ACC112 (cell line): ENCODE data around the gene MTMR10.

Experiments
- H2AFZ ChIP-seq: fragments of 200-600 bp; sonication (generic); one replicate; pipeline ENCODE4 v1.6.0; 2017; ENCODE audit warnings: antibody characterized with exemption, low read length; ENCODE audit not compliant: unreplicated experiment
- H3K27ac ChIP-seq: fragments of 200-600 bp; sonication (generic); 2 replicates; pipeline ENCODE4 v1.5.1; 2014; ENCODE audit warnings: low read depth, mild to moderate bottlenecking, antibody characterized with exemption, low read length, moderate library complexity
- H3K27me3 ChIP-seq: fragments of 200-600 bp; sonication (generic); 2 replicates; pipeline ENCODE4 v1.6.1; 2014; ENCODE audit warnings: mild to moderate bottlenecking, antibody characterized with exemption, low read length, moderate library complexity, mixed read lengths; ENCODE audit not compliant: insufficient read depth
- H3K36me3 ChIP-seq: fragments of 200-600 bp; sonication (generic); 2 replicates; pipeline ENCODE4 v1.6.1; 2016; ENCODE audit warnings: mild to moderate bottlenecking, antibody characterized with exemption, low read length, moderate library complexity, mixed read lengths; ENCODE audit not compliant: insufficient read depth
- H3K4me1 ChIP-seq: fragments of 200-600 bp; sonication (generic); one replicate; pipeline ENCODE4 v1.6.1; 2016; ENCODE audit warnings: low read length, mixed read lengths; ENCODE audit not compliant: insufficient read depth, unreplicated experiment, control insufficient read depth
- H3K4me3 ChIP-seq: fragments of 200-600 bp; sonication (generic); 2 replicates; pipeline ENCODE4 v1.5.1; 2014; ENCODE audit warnings: mild to moderate bottlenecking, low read depth, low read length
- H3K79me2 ChIP-seq: fragments of 200-600 bp; sonication (generic); one replicate; pipeline ENCODE4 v1.6.0; 2016; ENCODE audit warnings: low read length; ENCODE audit not compliant: control insufficient read depth, unreplicated experiment, insufficient read depth

The MTMR10 gene

GRCh38 chr15:30990036-30990435, 1.4 kb downstream of the MTMR10 start:
- peaks cover 22% of the 10 kb centered on the region for H3K79me2 ChIP-seq
- H3K27ac ChIP-seq: no peak overlapping the region
- H2AFZ ChIP-seq: peak overlapping the region; percentile 90
- peak overlapping the region; percentile 100 for H3K4me3 ChIP-seq
- peaks cover 16% of the 10 kb centered on the region for H3K4me1 ChIP-seq
- H3K36me3 ChIP-seq: 0 out of 2 replicates have a peak, but pooled peaks cover 7% of the 10 kb centered on the region
- H3K27me3 ChIP-seq: no peaks in the 10 kb centered on the region

GRCh38 chr15:30985081-30985531, 6.3 kb downstream of the MTMR10 start:
- H3K4me3 ChIP-seq: peak overlapping the region; percentile 18; the same call in 1 of the 2 replicates
- H2AFZ ChIP-seq: no peak overlapping the region
- no peak overlapping the region for H3K27ac ChIP-seq
- H3K36me3 ChIP-seq: peaks cover 9% of the 10 kb centered on the region; the same call in 1 of the 2 replicates
- H3K27me3 ChIP-seq: no peaks in the 10 kb centered on the region
- H3K4me1 ChIP-seq: peaks cover 21% of the 10 kb centered on the region
- peaks cover 14% of the 10 kb centered on the region for H3K79me2 ChIP-seq

GRCh38 chr15:30984542-30984941, 6.9 kb downstream of the MTMR10 start:
- H3K4me3 ChIP-seq: peak overlapping the region; percentile 18; the same call in 1 of the 2 replicates
- H2AFZ ChIP-seq: no peak overlapping the region
- peaks cover 16% of the 10 kb centered on the region for H3K4me1 ChIP-seq
- peaks cover 8% of the 10 kb centered on the region for H3K79me2 ChIP-seq
- H3K27me3 ChIP-seq: no peaks in the 10 kb centered on the region
- H3K27ac ChIP-seq: no peak overlapping the region
- peaks cover 14% of the 10 kb centered on the region; the same call in 1 of the 2 replicates for H3K36me3 ChIP-seq

- H2AFZ ChIP-seq: no peak overlapping the region
- peaks cover 15% of the 10 kb centered on the region; the same call in 1 of the 2 replicates for H3K36me3 ChIP-seq
- peaks cover 8% of the 10 kb centered on the region for H3K79me2 ChIP-seq
- peaks cover 14% of the 10 kb centered on the region for H3K4me1 ChIP-seq
- no peak overlapping the region for H3K4me3 ChIP-seq
- no peaks in the 10 kb centered on the region for H3K27me3 ChIP-seq
- no peak overlapping the region for H3K27ac ChIP-seq
These were observed 7.3 kb downstream of the MTMR10 start for GRCh38 chr15:30984118-30984517.

GRCh38 chr15:30979457-30979856, 12.0 kb downstream of the MTMR10 start:
- H3K36me3 ChIP-seq: peaks cover 8% of the 10 kb centered on the region; the same call in 1 of the 2 replicates
- H3K27me3 ChIP-seq: no peaks in the 10 kb centered on the region
- H2AFZ ChIP-seq: no peak overlapping the region
- peaks cover 2% of the 10 kb centered on the region for H3K4me1 ChIP-seq
- H3K4me3 ChIP-seq: no peak overlapping the region
- peaks cover 8% of the 10 kb centered on the region for H3K79me2 ChIP-seq
- H3K27ac ChIP-seq: no peak overlapping the region

GRCh38 chr15:30978328-30978727, 13.1 kb downstream of the MTMR10 start:
- no peak overlapping the region for H2AFZ ChIP-seq
- H3K4me3 ChIP-seq: no peak overlapping the region
- H3K36me3 ChIP-seq: peaks cover 11% of the 10 kb centered on the region; the same call in 1 of the 2 replicates
- no peak overlapping the region for H3K27ac ChIP-seq
- no peaks in the 10 kb centered on the region for H3K4me1 ChIP-seq
- no peaks in the 10 kb centered on the region for H3K27me3 ChIP-seq
- H3K79me2 ChIP-seq: peaks cover 8% of the 10 kb centered on the region

GRCh38 chr15:30974112-30974511, 17.3 kb downstream of the MTMR10 start:
- peaks cover 5% of the 10 kb centered on the region for H3K79me2 ChIP-seq

GRCh38 chr15:30973379-30973778, 18.0 kb downstream of the MTMR10 start:
- Histone ChIP-seq H3K79me2 (peaks cover 3% of the 10 kb centered on the region), H3K27me3 (no peaks in the 10 kb centered on the region), H3K4me3 (no peak overlapping the region), H3K36me3 (peaks cover 11% of the 10 kb centered on the region), H3K27ac (no peak overlapping the region), H2AFZ (no peak overlapping the region), H3K4me1 (peaks cover 10% of the 10 kb centered on the region)

More at GRCh38 chr15:30974112-30974511, 17.3 kb downstream of the MTMR10 start:
- Histone ChIP-seq H3K36me3 (peaks cover 11% of the 10 kb centered on the region), H2AFZ (no peak overlapping the region), H3K27ac (no peak overlapping the region), H3K27me3 (no peaks in the 10 kb centered on the region), H3K4me3 (no peak overlapping the region), H3K4me1 (peaks cover 10% of the 10 kb centered on the region)

GRCh38 chr15:30969724-30970123, 21.7 kb downstream of the MTMR10 start:
- H3K4me3 ChIP-seq: no peak overlapping the region
- peaks cover 10% of the 10 kb centered on the region for H3K4me1 ChIP-seq
- H2AFZ ChIP-seq: no peak overlapping the region
- peaks cover 11% of the 10 kb centered on the region for H3K36me3 ChIP-seq
- H3K27me3 ChIP-seq: no peaks in the 10 kb centered on the region
- no peak overlapping the region for H3K27ac ChIP-seq
- H3K79me2 ChIP-seq: no peaks in the 10 kb centered on the region

GRCh38 chr15:30963681-30964080, 27.7 kb downstream of the MTMR10 start:
- H3K27me3 ChIP-seq: no peaks in the 10 kb centered on the region

GRCh38 chr15:30962659-30963058, 28.8 kb downstream of the MTMR10 start:
- Histone ChIP-seq H3K27me3 (no peaks in the 10 kb centered on the region), H3K27ac (no peak overlapping the region), H3K4me1 (no peaks in the 10 kb centered on the region), H3K36me3 (peaks cover 7% of the 10 kb centered on the region), H2AFZ (no peak overlapping the region), H3K4me3 (no peak overlapping the region), H3K79me2 (no peaks in the 10 kb centered on the region)

More at GRCh38 chr15:30963681-30964080, 27.7 kb downstream of the MTMR10 start:
- no peak overlapping the region for H2AFZ ChIP-seq
- no peak overlapping the region for H3K27ac ChIP-seq
- no peaks in the 10 kb centered on the region for H3K4me1 ChIP-seq
- no peaks in the 10 kb centered on the region; the same call in 1 of the 2 replicates for H3K36me3 ChIP-seq
- no peak overlapping the region for H3K4me3 ChIP-seq
- H3K79me2 ChIP-seq: no peaks in the 10 kb centered on the region
